HUES48 (cell line): Measurements from ENCODE around the gene LTBR.
"Not testable (repeated sequence)": the region's sequence is repeated elsewhere in the genome, so short reads cannot be mapped to it uniquely, and the experiment has no call there.

Source experiments
- H3K27ac ChIP-seq: one replicate; pipeline ENCODE4 v1.7.0; 2013; ENCODE audit warnings: low read depth, low read length, inconsistent platforms
- H3K27me3 ChIP-seq: 2 replicates; pipeline ENCODE4 v1.6.1; 2013; ENCODE audit warnings: mild to moderate bottlenecking, low read length; ENCODE audit not compliant: control insufficient read depth, insufficient read depth
- H3K36me3 ChIP-seq: 2 replicates; pipeline ENCODE4 v1.6.1; 2013; ENCODE audit warnings: low read length; ENCODE audit not compliant: control insufficient read depth, insufficient read depth
- H3K4me1 ChIP-seq: 2 replicates; pipeline ENCODE4 v1.6.1; 2013; ENCODE audit warnings: mild to moderate bottlenecking, low read length; ENCODE audit not compliant: control insufficient read depth, insufficient read depth
- H3K4me3 ChIP-seq: 2 replicates; pipeline ENCODE4 v1.5.1; 2013; ENCODE audit warnings: mild to moderate bottlenecking, low read depth, low read length
- H3K9ac ChIP-seq: 2 replicates; pipeline ENCODE4 v1.6.1; 2013; ENCODE audit warnings: mild to moderate bottlenecking, low read depth, low read length, moderate library complexity
- H3K9me3 ChIP-seq: 2 replicates; pipeline ENCODE4 v1.6.1; 2013; ENCODE audit warnings: low read length; ENCODE audit not compliant: control insufficient read depth, insufficient read depth

Gene LTBR

GRCh38 chr12:6423267-6424007 lies 39.5 kb downstream of the LTBR start:
- Histone ChIP-seq H3K27ac (no peak overlapping the region), H3K9ac (no peak overlapping the region), H3K9me3 (no peaks in the 10 kb centered on the region), H3K27me3 (no peaks in the 10 kb centered on the region; the same call in 1 of the 2 replicates), H3K4me3 (no peak overlapping the region), H3K36me3 (no peaks in the 10 kb centered on the region), H3K4me1 (no peaks in the 10 kb centered on the region; the same call in 1 of the 2 replicates)

- Histone ChIP-seq H3K36me3 (no peaks in the 10 kb centered on the region), H3K27ac (no peak overlapping the region), H3K9me3 (no peaks in the 10 kb centered on the region), H3K27me3 (no peaks in the 10 kb centered on the region; the same call in 1 of the 2 replicates), H3K4me1 (no peaks in the 10 kb centered on the region; the same call in 1 of the 2 replicates), H3K9ac (no peak overlapping the region), H3K4me3 (no peak overlapping the region)
Observed at GRCh38 chr12:6424008-6424347, 40.0 kb downstream of the LTBR start.

GRCh38 chr12:6424866-6425265 lies 40.9 kb downstream of the LTBR start:
- Histone ChIP-seq H3K9me3 (no peaks in the 10 kb centered on the region), H3K36me3 (no peaks in the 10 kb centered on the region), H3K4me3 (no peak overlapping the region), H3K27ac (no peak overlapping the region), H3K4me1 (no peaks in the 10 kb centered on the region; the same call in 1 of the 2 replicates), H3K27me3 (no peaks in the 10 kb centered on the region; the same call in 1 of the 2 replicates), H3K9ac (no peak overlapping the region)

- H3K4me1 ChIP-seq = no peaks in the 10 kb centered on the region; the same call in 1 of the 2 replicates
- no peak overlapping the region for H3K4me3 ChIP-seq
- H3K9ac ChIP-seq = no peak overlapping the region
- no peaks in the 10 kb centered on the region for H3K36me3 ChIP-seq
- no peaks in the 10 kb centered on the region; the same call in 1 of the 2 replicates for H3K27me3 ChIP-seq
- no peak overlapping the region for H3K27ac ChIP-seq
- no peaks in the 10 kb centered on the region for H3K9me3 ChIP-seq
Observed at GRCh38 chr12:6425590-6426531, 41.9 kb downstream of the LTBR start.

GRCh38 chr12:6426882-6427671 lies 43.1 kb downstream of the LTBR start:
- no peaks in the 10 kb centered on the region; the same call in 1 of the 2 replicates for H3K4me1 ChIP-seq
- H3K36me3 ChIP-seq = no peaks in the 10 kb centered on the region
- no peaks in the 10 kb centered on the region for H3K27me3 ChIP-seq
- H3K9ac ChIP-seq = no peak overlapping the region
- H3K4me3 ChIP-seq = no peak overlapping the region
- no peaks in the 10 kb centered on the region for H3K9me3 ChIP-seq
- no peak overlapping the region for H3K27ac ChIP-seq

GRCh38 chr12:6427796-6428195 lies 43.8 kb downstream of the LTBR start:
- H3K9me3 ChIP-seq, H3K4me3 ChIP-seq, H3K4me1 ChIP-seq, H3K27ac ChIP-seq, H3K36me3 ChIP-seq, H3K9ac ChIP-seq, H3K27me3 ChIP-seq: not testable (repeated sequence)

GRCh38 chr12:6428326-6428725 lies 44.4 kb downstream of the LTBR start:
- H3K4me1 ChIP-seq = peaks cover 1% of the 10 kb centered on the region

GRCh38 chr12:6430124-6430989 lies 46.4 kb downstream of the LTBR start:
- Histone ChIP-seq H3K27me3 (no peaks in the 10 kb centered on the region), H3K9ac (no peak overlapping the region), H3K9me3 (no peaks in the 10 kb centered on the region), H3K27ac (no peak overlapping the region), H3K4me3 (no peak overlapping the region), H3K4me1 (peaks cover 17% of the 10 kb centered on the region), H3K36me3 (no peaks in the 10 kb centered on the region)

More at GRCh38 chr12:6428326-6428725, 44.4 kb downstream of the LTBR start:
- Histone ChIP-seq H3K9ac (no peak overlapping the region), H3K27me3 (no peaks in the 10 kb centered on the region), H3K36me3 (no peaks in the 10 kb centered on the region), H3K4me3 (no peak overlapping the region), H3K27ac (no peak overlapping the region), H3K9me3 (no peaks in the 10 kb centered on the region)

- H3K4me1 ChIP-seq = peaks cover 17% of the 10 kb centered on the region
- no peaks in the 10 kb centered on the region for H3K9me3 ChIP-seq
- H3K27me3 ChIP-seq = no peaks in the 10 kb centered on the region
- H3K9ac ChIP-seq = no peak overlapping the region
- H3K4me3 ChIP-seq = no peak overlapping the region
- no peaks in the 10 kb centered on the region for H3K36me3 ChIP-seq
- H3K27ac ChIP-seq = no peak overlapping the region
Observed at GRCh38 chr12:6432991-6433390, 49.0 kb downstream of the LTBR start.
